ENCODE results near the gene NCKIPSD. TPM values are rescaled to one million over a fixed set of nuclear protein-coding genes. Genes with fewer than 3 reads are reported as not detected.

NCKIPSD gene
- total RNA-seq, 1 donor from 2014 or later = 25.3 TPM

- H3K27ac Mint-ChIP-seq (ENCODE audit: unreplicated experiment) = no peak overlapping the region
- H3K4me1 Mint-ChIP-seq = peaks cover 30% of the 10 kb centered on the region
- no peaks in the 10 kb centered on the region for H3K9me3 Mint-ChIP-seq
- peak overlapping the region; percentile 95 for H3K4me3 Mint-ChIP-seq
- H3K36me3 Mint-ChIP-seq (ENCODE audit: low read depth) = peaks cover 8% of the 10 kb centered on the region
- H3K27me3 Mint-ChIP-seq (ENCODE audit: low read depth) = no peaks in the 10 kb centered on the region
- DNase-seq (ENCODE audit: low read depth, low spot score) = no peak
- no peak for TF ChIP-seq CTCF (conservative IDR thresholded peaks at IDR 0.05)
Observed at GRCh38 chr3:48684054-48684349, 1.7 kb downstream of the NCKIPSD start.

- DNase-seq (ENCODE audit: low read depth, low spot score) = no peak
- Mint-ChIP-seq H3K4me3 (peak overlapping the region; percentile 95), H3K9me3 (no peaks in the 10 kb centered on the region), H3K27ac (ENCODE audit: unreplicated experiment) (no peak overlapping the region), H3K36me3 (ENCODE audit: low read depth) (peaks cover 9% of the 10 kb centered on the region), H3K27me3 (ENCODE audit: low read depth) (no peaks in the 10 kb centered on the region), H3K4me1 (peaks cover 30% of the 10 kb centered on the region)
- no peak for TF ChIP-seq CTCF (conservative IDR thresholded peaks at IDR 0.05)
Observed at GRCh38 chr3:48682786-48683185, 2.9 kb downstream of the NCKIPSD start.

GRCh38 chr3:48681974-48682610 is 3.6 kb downstream of the NCKIPSD start:
- H3K9me3 Mint-ChIP-seq = no peaks in the 10 kb centered on the region
- H3K27ac Mint-ChIP-seq (ENCODE audit: unreplicated experiment) = no peak overlapping the region
- H3K36me3 Mint-ChIP-seq (ENCODE audit: low read depth) = peaks cover 12% of the 10 kb centered on the region
- H3K4me1 Mint-ChIP-seq = peaks cover 30% of the 10 kb centered on the region
- no peak for TF ChIP-seq CTCF (conservative IDR thresholded peaks at IDR 0.05)
- DNase-seq (ENCODE audit: low read depth, low spot score) = no peak
- peak overlapping the region; percentile 95 for H3K4me3 Mint-ChIP-seq
- no peaks in the 10 kb centered on the region for H3K27me3 Mint-ChIP-seq (ENCODE audit: low read depth)

- peaks cover 12% of the 10 kb centered on the region for H3K36me3 Mint-ChIP-seq (ENCODE audit: low read depth)
- TF ChIP-seq CTCF (conservative IDR thresholded peaks at IDR 0.05) = no peak
- no peak for DNase-seq (ENCODE audit: low read depth, low spot score)
- peaks cover 28% of the 10 kb centered on the region for H3K4me1 Mint-ChIP-seq
- H3K4me3 Mint-ChIP-seq = no peak overlapping the region
- H3K27me3 Mint-ChIP-seq (ENCODE audit: low read depth) = no peaks in the 10 kb centered on the region
- no peak overlapping the region for H3K27ac Mint-ChIP-seq (ENCODE audit: unreplicated experiment)
- H3K9me3 Mint-ChIP-seq = no peaks in the 10 kb centered on the region
Observed at GRCh38 chr3:48681541-48681880, 4.2 kb downstream of the NCKIPSD start.

- no peak for TF ChIP-seq CTCF (conservative IDR thresholded peaks at IDR 0.05)
- peaks cover 23% of the 10 kb centered on the region for H3K4me1 Mint-ChIP-seq
- peaks cover 16% of the 10 kb centered on the region for H3K36me3 Mint-ChIP-seq (ENCODE audit: low read depth)
- H3K9me3 Mint-ChIP-seq = no peaks in the 10 kb centered on the region
- no peaks in the 10 kb centered on the region for H3K27me3 Mint-ChIP-seq (ENCODE audit: low read depth)
- H3K27ac Mint-ChIP-seq (ENCODE audit: unreplicated experiment) = no peak overlapping the region
- no peak for DNase-seq (ENCODE audit: low read depth, low spot score)
- H3K4me3 Mint-ChIP-seq = peak overlapping the region; percentile 70
Observed at GRCh38 chr3:48680811-48681540, 4.7 kb downstream of the NCKIPSD start.
